ENCODE data around the gene SECTM1.
"Not testable (repeated sequence)": the region's sequence is repeated elsewhere in the genome, so short reads cannot be mapped to it uniquely, and the experiment has no call there.

SECTM1 gene

GRCh38 chr17:82370471-82371332 is 37.1 kb upstream of the SECTM1 start:
- DNase-seq (ENCODE audit: low read depth in 4 of 4, low spot score in 1 of 4) = no peak

- no peak for DNase-seq (ENCODE audit: low read depth in 4 of 4, low spot score in 1 of 4)
These were observed 35.6 kb upstream of the SECTM1 start for GRCh38 chr17:82369211-82369610.

- DNase-seq (ENCODE audit: low read depth in 4 of 4, low spot score in 1 of 4) = no peak
These were observed 34.4 kb upstream of the SECTM1 start for GRCh38 chr17:82367724-82368524.

GRCh38 chr17:82366749-82367148 is 33.2 kb upstream of the SECTM1 start:
- DNase-seq (ENCODE audit: low read depth in 4 of 4, low spot score in 1 of 4) = no peak

GRCh38 chr17:82365606-82366295 is 32.2 kb upstream of the SECTM1 start:
- no peak for DNase-seq (ENCODE audit: low read depth in 4 of 4, low spot score in 1 of 4)

- no peak for DNase-seq (ENCODE audit: low read depth in 4 of 4, low spot score in 1 of 4)
These were observed 28.5 kb upstream of the SECTM1 start for GRCh38 chr17:82361885-82362633.

- not testable (repeated sequence) for DNase-seq (ENCODE audit: low read depth in 4 of 4, low spot score in 1 of 4)
These were observed 26.0 kb upstream of the SECTM1 start for GRCh38 chr17:82359451-82360074.

GRCh38 chr17:82358465-82359350 is 25.1 kb upstream of the SECTM1 start, which contains the start of gene TEX19:
Gene TEX19, plus strand, starts transcription at chr17:82359247. Its CDS starts 2,904 bp downstream, at chr17:82362151.
- no peak for DNase-seq (ENCODE audit: low read depth in 4 of 4, low spot score in 1 of 4)

GRCh38 chr17:82357394-82357793 is 23.8 kb upstream of the SECTM1 start:
- DNase-seq (ENCODE audit: low read depth in 4 of 4, low spot score in 1 of 4) = no peak

- no peak for DNase-seq (ENCODE audit: low read depth in 4 of 4, low spot score in 1 of 4)
These were observed 23.3 kb upstream of the SECTM1 start for GRCh38 chr17:82356845-82357355.

GRCh38 chr17:82355770-82356427 is 22.3 kb upstream of the SECTM1 start:
- no peak for DNase-seq (ENCODE audit: low read depth in 4 of 4, low spot score in 1 of 4)

GRCh38 chr17:82354804-82355308 is 21.3 kb upstream of the SECTM1 start:
- no peak for DNase-seq (ENCODE audit: low read depth in 4 of 4, low spot score in 1 of 4)

GRCh38 chr17:82353484-82353883 is 19.9 kb upstream of the SECTM1 start:
- no peak for DNase-seq (ENCODE audit: low read depth in 4 of 4, low spot score in 1 of 4)

- DNase-seq (ENCODE audit: low read depth in 4 of 4, low spot score in 1 of 4) = peak; percentile 71 to 77 (median 74)
These were observed 18.3 kb upstream of the SECTM1 start for GRCh38 chr17:82351713-82352488.

- DNase-seq (ENCODE audit: low read depth in 4 of 4, low spot score in 1 of 4) = no peak
These were observed 17.7 kb upstream of the SECTM1 start for GRCh38 chr17:82351254-82351712.

- DNase-seq (ENCODE audit: low read depth in 4 of 4, low spot score in 1 of 4) = peak in 1 of 4 experiments; percentile 38
These were observed 16.8 kb upstream of the SECTM1 start for GRCh38 chr17:82350182-82351030.
